GM21367 (cell line): ENCODE data around the gene SPAG16.

Source experiments
- ATAC-seq: cut with Tn5 transposase; IDR thresholded peaks from one replicate; pipeline ENCODE4 v1.9.1; 2021; ENCODE audit not compliant: unreplicated experiment

SPAG16 gene

DNA sequence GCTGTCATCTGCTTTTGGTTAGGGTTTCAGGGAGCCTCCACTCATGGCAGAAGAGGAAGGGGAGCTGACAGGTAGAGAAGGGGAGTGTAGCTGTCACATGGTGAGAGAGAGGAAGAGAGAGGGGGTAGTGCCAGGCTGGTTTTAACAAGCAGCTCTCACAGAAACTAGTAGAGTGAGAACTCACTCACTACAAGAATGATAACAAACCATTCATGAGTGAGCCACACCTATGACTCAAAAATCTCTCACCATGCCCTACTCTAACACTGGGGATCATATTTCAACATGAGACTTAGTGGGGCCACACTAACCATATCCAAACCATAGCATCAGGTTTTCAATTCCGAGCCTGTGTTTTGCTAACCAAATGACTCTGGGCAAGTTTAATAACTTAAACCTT, 851.7 kb downstream of the SPAG16 start:
- ATAC-seq: no peak

DNA sequence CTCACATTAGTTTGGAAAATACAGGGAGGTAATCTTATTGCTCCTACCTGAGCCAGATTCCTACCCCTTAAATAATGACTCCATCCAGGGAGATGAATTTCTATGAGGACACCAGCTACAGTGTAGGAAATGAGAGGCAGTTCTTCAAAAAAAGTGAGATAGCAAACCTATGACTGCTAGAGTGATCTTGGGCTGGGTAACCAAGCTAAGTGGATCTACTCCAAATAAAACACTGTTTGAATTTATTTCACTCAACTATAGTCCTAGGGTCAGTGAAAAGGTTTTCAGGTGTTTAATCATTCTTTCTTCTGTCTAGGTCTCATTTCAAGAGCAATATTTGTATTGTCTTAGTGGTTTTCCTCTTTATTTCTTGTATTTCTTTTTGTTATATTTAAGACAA, 854.5 kb downstream of the SPAG16 start:
- ATAC-seq: no peak

DNA sequence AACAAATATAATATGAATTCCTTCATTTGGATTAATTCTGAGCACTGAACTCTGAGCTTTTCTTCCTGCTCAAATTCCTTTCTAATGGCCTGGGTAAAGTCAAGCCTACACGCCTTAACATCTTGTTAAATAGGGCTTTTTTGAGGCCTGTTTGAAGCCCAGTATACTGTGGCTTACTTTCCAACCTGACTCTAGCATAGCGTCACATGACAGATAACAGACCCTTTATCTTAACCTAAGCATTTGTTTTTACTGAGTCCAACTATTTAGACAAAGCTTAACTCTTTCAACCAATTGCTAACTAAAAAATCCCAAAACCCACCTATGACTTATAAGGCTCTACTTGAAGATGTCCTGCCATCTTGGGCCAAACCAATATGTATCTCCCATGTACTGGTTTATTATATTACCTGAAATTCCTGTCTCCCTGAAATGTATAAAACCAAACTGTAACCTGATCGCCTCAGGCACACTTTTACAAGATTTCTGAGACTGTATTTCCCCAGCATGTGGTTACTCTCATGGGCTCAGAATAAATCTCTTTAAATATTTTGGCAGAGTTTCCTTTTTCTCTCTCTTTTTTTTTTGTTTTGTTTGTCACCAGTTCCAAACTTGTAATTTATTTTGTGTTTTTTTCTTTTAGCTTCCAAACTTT, 855.5 kb downstream of the SPAG16 start:
- ATAC-seq: no peak

DNA sequence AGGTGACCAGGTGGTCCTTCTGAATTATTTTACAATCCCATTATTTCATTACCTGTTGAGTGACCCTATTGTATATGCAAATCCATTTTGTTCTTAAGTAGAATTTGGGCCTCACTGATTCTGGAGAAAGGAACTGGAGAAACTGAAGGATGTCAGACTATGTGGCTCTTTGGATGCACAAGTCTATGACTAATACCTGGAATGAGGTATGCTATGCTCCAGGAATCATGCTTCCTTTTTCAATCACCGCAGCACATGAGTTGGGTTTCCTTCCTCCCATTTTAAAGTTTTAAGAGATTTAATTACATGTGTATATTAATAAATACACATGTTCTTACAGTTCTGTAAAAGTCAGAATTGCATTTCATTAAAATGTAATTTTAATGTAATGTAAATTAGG, 872.7 kb downstream of the SPAG16 start:
- ATAC-seq: no peak

DNA sequence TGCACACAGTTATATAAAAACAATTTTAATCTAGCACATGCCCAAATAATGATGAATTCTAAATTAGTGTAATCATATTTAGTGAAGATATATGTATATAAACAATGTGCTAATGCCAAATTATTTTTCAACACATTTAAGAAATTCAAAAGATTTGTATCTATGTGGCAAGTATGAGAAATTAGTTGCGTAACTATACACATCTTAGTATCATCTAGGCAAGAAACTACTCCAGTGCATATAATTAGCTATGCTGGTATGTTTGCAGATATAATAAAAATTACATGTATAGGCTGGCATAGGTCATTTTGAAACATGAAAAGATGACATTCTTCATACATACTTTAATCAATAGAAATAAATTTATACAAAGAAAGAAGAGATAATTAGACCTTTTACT, 874.6 kb downstream of the SPAG16 start:
- ATAC-seq: no peak

DNA sequence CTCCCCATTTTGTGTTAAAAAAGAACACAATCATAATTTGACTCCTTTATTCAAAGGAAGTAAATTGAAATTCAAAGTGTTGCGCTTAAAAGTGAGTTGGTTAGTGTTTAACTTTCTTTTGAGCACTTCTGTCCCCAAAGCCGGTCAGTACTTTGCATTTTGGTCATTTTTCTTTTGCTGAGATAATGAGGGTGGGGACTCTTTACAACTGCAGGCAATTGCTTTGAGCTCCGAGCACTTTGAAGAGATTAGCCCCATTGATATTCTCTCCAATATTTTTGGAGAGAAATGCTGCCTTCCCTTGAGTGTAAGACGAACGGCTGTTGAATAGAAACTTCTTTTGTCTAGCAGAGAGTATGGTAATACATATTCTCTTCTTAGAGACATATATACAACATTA, 885.0 kb downstream of the SPAG16 start:
- ATAC-seq: no peak

DNA sequence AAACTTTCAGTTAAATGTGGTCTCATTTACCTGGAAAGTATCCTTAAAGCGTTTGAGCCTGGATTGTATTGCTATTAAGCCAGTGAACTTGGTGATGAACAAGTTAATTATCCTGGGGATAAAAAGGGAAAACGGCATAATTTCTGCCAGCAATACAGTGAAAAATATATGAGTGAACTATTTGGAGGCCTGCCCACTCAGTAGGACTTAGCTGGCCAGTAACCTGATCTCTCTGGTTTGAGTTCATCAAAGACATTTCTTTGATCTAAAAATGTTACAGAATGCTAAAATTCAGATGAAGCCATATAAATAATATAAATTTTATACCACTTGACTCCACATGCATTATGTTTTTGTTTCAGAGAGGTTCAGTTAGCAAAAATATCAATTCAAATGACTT, 885.5 kb downstream of the SPAG16 start:
- ATAC-seq: no peak

DNA sequence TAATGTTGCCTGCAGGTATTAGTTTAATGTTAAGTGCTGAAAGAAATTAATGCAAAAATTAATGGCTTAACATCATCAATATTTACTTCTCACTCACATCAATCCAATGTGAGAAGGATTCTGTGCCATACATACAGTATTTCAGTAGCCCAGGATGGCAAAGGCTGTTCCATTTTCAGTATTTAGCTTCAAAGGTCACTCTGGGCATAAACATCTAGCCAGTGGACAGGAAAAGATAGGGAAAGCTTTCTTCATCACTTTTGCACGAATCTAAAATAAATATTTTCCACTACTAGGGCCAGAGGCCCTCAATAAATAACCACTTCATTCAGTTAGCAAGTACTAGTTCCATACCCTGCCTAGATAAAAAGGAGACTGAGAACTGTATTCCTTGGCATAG, 890.3 kb downstream of the SPAG16 start:
- no peak for ATAC-seq

DNA sequence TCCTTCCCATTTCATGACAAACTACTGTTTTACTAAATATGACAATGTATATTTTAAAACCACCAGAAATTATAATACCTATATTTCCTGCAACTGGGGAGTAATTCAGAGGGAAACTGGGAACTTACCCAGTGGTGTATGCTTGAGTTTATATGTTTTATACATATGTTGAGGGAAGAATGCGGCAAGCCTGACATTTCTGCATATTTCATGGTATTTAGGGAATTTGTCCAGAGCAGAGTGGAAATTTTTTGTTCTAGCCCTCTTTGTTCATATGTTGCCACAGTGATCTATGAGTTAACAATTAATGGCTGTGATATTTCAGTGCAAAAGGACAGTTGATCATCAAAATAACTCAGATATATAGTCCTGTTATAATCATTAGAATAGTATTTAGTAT, 895.8 kb downstream of the SPAG16 start:
- ATAC-seq: no peak

DNA sequence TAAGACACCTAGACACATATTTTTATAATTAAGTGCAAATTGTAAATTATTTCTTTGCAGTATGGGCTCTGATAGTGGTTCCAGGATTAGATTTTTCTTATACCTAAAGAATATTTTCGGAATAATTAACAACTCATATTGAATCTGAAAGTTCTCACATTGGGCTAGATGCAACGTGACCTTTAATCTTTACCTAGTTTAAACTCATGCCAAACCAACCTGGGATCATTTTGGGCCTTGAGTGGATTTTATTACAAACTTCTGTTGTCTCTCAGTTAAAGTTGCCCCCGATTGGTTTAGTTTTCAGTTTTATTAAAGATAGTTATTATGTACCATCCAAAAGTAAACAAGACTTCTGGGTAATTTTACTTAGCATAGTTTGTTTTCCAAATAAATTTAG, 896.4 kb downstream of the SPAG16 start:
- ATAC-seq: no peak

DNA sequence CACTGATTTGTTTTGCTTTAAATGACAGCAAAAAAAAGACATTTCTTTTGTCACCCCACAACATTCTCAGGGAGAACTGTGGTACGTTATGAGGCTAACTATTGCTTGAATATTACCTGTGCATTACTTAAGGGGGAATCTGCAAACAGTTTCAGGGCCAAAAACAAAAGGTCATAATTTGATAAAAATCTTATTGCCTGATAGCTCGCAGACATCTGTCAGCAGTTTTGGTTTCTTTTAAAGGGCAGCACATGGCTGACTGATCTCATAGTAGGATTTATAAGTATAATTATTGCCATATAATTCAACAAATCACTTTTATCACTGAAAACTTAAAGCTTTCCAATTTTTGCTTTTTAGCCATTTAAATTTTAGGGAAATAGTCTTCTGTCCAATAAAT, 900.2 kb downstream of the SPAG16 start:
- ATAC-seq: no peak

DNA sequence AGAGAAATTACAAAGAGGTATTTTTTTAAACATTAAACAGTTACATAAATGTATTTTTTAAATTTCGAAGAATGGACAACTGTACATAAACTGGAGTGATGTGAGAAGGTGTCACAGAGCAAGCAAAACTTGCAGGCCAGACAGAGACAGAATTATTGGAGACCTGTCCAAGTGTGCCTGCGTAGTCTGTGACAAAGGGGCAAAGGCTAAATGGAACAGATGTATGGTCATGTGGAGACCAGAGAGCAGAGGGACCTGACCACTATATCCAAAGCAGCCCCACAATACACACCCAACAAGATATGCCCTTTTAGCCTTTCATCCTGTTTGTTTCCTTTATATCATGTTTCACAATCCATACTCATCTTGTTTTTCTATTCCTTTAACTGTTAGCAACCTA, 901.3 kb downstream of the SPAG16 start:
- ATAC-seq: no peak

DNA sequence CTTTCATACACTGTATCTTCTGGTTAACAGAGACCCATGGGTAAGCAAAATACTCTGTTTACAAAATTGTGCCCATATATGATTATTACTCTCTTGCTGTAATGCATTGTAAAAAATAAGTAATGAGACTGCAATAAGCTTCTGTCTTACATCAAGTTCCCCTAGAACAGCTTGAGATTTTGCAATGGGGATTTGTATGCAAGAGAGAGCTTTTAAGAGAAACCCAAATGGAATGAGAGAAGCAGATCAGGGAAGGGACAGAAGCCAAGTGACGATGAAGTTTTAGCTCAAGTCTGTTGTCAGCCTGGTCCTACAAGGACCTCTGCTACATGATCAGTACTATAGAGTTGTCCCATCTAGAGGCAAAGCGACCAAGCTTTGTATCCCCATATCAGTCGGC, 908.4 kb downstream of the SPAG16 start:
- ATAC-seq: no peak

DNA sequence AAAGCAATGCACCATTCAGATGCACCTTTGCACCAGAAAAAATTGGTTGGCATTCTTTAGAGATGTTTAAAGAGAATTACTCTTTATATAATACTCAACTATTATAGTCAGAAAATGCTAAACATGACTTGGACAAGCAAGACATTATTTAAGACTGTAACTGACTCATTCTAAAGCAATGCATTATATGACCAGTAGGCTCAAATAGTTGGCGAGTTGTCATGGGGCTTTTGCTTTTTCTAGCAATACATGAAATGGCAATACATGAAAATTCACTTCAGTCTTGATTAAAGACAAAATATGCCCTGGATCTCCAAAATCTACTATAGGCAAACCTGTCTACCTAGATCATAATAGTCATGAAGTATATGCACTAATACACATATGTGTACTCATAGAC, 909.7 kb downstream of the SPAG16 start:
- no peak for ATAC-seq

DNA sequence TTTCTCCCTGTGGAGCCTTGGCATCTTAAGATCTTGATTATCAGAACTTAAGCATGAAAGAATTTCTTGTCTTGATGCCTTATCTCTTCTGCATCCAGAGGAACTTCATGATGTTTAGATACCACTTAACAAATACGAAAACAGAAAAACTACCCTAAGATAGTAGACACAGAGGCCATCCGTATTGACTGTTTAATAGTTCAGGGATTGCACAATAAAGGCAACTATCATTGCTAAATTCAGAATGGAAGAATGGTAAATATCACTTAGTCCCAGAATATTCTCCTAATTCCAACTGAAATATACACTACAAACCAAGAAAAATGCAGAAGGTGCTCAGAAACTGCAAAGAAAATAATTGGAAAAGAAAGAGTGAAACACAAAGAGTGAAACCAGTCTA, 912.0 kb downstream of the SPAG16 start:
- no peak for ATAC-seq

DNA sequence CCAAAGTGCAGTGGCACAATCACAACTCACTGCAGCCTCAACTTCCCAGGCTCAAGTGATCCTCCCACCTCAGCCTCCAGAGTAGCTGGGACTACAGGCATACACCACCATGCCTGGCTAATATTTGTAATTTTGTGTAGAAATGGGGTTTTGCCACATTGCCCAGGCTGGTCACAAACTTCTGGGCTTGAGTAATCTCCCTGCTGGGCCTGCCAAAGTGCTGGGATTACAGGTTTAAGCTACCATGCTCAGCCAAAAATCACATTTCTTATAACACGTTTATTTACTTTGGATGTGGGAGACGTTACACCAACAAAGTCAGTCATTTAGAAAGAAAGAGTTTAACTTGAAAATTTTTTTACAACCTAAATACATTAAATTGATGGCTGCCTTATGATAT, 917.6 kb downstream of the SPAG16 start:
- ATAC-seq: no peak

DNA sequence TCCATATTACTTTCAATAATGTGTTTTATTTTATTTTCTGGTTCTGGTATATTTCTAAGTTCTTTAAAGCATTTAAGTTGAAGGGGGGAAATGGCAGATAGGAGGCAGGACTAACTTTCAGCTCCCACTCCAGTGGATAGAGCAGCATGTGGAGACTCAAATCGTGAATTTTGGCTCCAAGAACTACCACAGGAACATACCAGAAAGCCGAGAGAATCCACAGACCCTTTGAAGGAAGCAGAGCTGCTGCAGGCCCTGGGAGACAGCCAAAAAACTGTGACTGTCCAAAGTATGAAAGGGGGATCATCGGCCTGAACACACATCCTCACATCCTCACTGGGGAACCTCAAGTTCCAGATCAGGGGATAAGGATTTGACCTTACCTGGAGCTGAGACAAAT, 919.0 kb downstream of the SPAG16 start:
- no peak for ATAC-seq

DNA sequence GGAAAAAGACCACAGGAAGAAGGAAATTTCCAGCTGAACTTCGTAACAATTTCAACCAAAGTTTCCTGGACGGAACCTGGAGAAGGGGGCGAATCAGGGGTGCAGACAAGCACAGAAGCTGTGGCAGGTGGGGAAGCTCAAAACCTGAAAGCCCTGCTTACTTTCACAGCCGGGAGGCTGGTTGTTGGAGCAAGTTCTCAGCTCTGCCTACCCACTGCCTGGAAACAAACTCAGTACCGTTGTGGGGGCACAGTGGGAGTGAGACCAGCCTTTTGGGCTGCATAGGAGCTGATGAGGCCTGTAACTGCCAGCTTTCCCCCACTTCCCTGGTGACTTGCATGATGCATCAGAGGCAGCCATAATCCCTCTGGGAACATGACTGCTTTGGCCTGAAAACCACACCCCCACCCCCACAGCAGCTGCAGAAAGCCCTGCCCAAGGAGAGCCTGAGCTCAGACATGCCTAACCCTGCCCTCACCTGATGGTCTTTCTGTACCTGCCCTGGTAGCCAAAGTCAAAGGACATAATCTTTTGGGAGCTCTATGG, 919.6 kb downstream of the SPAG16 start:
- ATAC-seq: no peak

DNA sequence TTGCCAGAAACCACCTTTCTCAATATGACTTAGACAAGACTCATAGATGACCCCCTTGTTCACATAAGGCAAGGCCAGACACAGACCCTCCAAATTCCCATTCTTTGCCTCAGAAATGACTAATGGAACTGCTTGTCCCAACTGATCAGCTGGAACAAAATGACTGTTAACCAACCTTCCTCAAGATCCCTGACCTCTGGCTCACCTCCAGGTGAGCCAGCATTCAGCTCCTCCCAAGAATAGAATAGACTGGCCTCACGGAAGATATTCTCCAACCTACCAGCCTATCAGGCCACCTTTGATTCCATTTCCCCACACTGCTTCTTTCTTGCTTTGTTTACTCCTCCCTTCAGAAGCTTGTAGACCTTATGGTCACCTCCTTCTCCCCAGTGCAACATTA, 930.8 kb downstream of the SPAG16 start:
- ATAC-seq: no peak

DNA sequence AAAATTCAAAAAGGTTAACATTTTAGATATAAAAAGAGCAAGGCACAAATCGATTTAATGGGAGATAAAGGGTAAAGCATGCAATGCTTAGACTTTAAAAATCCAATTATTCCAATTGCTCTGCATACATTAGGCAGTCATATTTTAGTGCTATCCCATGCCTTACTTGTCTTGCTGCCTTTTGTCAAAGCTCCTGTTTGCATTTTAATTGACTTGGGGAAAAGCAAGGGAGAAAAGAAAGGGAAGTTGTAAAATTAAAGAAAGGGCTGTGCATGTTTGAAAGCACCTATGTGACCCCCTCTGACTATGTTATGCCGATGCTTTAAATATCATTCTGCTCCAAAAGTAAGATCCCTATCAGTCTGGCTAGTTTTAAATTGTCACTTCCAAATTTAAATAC, 932.9 kb downstream of the SPAG16 start:
- no peak for ATAC-seq

DNA sequence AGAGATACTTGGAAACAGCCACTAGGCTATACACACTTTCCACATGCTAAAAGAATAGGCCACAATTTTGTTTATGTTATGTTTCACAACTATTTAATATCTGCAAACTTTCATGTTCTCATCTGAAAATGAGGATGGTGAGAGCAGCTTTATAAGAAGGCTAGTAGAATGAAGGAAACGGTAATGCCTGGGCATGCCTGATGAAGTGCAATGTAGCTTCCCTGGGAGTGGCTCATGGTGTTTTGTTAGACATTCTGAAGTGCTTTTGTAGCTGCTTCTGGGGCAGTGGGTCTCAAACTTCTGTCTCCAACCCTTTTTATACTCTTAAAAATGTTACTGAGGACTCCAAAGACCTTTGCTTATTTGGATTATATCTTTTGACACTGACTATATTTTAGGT, 933.3 kb downstream of the SPAG16 start:
- no peak for ATAC-seq

DNA sequence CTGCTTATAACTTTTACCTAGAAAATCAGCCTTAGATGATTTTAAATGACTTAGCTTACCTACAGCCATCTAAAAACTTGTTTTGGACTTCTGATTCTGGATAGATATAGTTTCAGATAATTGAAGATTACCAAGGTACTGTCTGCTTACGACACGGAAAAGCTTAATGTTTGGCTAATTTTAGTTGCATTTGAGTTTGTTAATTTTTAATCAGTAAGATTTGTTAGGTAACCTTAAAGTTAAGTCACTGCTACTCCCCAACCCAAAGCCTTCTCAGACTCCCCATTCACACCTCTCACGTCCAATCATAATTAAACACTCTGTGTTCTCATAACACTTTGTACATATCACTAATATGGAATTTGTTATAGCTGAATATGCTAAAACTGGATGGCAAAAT, 936.0 kb downstream of the SPAG16 start:
- no peak for ATAC-seq

DNA sequence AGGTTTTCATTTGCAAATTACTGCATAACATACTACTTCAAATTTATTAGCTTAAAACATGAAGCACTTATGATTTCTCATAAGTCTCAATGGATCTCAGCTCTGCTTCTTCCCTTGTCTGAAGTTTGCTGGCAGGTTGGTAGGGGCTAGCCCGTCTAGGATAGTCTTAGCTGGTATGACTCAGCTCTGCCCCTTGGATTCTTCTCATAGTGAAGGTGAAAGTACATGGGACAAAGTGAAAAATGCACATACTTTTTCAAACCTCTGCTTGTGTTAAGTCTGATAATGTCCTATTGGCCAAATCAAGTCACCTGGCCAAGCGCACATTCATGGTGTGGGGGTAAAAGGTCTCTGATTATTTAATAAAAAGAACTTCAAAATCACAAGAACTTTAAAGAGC, 941.8 kb downstream of the SPAG16 start:
- ATAC-seq: no peak
